ENCODE data around the gene DRG1.
"Not testable (repeated sequence)": the region's sequence is repeated elsewhere in the genome, so short reads cannot be mapped to it uniquely, and the experiment has no call there.

The DRG1 gene, protein sequence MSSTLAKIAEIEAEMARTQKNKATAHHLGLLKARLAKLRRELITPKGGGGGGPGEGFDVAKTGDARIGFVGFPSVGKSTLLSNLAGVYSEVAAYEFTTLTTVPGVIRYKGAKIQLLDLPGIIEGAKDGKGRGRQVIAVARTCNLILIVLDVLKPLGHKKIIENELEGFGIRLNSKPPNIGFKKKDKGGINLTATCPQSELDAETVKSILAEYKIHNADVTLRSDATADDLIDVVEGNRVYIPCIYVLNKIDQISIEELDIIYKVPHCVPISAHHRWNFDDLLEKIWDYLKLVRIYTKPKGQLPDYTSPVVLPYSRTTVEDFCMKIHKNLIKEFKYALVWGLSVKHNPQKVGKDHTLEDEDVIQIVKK

DNA sequence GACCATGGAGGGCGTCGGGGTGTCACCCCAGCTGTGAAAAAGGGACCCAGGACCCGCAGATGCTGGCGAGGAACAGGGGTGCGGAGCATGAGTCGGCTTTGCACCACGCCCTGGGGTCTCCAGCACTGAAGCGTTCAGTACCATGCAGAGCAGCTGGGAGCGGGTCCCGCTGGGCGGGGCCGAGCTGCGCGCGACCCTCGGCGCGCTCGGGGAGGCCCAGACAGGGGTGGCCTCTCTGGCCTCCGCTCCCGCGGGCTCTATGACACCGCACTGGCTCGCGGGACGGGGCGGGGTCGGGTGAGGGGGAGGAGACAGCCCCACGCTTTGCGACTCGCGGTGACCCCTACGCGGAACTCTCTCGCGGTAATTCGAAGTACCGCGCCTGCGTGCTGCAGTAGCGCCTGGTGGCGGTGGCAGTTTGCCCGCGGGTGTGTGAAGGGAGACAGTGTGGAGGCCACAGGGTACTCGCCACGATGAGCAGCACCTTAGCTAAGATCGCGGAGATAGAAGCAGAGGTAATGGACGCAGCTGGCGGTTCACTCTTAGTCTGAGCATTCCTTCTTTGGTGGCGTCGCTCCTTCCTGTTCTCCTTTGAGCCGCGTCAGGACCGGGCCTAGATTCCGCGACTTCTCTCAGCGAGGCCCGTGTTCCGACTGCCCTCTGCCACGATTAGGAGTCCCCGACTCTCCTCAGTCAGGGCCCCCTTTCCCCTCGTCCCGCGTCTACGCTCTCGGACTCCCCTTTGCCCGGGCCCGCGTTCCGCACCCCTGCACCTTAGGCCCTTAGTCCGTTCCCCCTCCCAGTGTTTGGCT is at the start of gene DRG1:
TSS of gene DRG1 (plus strand) at position 394 of the 812 bp plus-strand sequence. CDS start at position 474, 80 bp downstream.
- DNase-seq: peak; percentile 98

DNA sequence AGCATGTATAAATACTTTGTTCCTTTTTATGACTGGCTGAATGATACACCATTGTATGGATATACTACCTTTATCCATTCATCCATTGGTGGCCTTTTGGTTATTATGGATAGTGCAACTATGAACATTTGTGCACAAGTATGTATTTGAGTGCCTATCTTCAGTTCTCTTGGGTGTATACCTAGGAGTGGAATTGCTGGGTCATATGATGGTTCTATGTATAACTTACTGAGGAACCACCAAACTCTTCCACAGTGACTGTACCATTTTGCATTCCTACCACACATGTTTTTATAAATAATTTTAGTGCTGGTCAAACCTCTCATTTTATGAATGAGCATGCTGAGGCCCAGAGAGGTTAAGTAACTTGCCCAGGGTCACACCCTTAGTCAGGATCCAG is 49.4 kb upstream of the DRG1 start:
- no peak for DNase-seq

DNA sequence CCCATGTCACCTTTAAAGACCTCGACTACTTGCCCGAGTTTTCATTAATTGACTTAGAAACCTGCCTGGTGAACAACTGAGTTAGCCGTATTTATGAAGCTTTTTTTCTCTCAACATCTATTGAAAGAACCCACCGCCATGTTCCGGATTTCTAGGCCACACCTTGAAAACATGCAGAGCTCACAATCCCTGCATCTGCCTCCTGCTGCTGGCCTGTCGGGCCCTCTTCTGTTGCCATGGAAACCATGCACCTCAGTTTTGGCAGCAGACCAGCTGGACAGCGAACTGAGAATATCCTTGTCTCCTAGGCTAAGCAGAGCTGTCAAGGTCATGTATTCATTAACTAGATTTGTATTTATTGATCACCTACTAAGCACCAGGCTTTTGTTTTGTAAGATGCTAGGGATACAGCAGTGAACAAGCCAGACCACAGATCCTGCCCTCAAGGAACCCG is 49.0 kb upstream of the DRG1 start:
- no peak for DNase-seq

DNA sequence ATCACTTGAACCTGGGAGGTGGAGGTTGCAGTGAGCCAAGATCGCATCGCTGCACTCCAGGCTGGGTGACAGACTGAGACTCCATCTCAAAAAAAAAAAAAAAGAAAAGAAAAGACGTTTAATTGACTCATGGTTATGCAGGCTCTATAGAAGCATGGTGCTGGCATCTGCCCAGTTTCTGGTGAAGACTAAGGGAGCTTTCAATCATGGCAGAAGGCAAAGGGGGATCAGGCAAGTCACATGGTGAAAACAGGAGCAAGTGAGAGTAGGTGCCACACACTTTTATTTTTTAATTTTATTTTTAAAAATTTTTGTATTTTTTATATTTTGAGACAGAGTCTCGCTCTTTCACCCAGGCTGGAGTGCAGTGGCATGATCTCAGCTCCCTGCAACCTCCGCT is 44.9 kb upstream of the DRG1 start:
- no peak for DNase-seq

DNA sequence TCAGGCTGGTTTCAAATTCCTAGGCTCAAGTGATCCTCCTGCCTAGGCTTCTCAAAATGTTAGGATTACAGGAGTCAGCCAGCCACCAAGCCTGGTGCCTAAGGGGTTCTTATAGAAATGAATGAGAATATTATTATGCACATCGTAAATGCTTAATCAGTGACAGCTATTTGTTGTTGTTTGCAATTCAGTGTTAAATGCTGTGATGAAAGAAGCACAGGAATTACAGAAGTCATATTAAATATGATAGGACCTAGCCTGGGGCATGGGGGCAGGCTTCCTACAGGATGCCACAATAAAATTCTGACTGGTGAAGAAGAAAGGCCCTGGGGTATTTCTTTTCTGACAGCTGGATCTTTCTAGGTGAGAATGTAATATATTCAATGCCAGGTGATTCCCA is 39.4 kb upstream of the DRG1 start:
- DNase-seq: no peak

DNA sequence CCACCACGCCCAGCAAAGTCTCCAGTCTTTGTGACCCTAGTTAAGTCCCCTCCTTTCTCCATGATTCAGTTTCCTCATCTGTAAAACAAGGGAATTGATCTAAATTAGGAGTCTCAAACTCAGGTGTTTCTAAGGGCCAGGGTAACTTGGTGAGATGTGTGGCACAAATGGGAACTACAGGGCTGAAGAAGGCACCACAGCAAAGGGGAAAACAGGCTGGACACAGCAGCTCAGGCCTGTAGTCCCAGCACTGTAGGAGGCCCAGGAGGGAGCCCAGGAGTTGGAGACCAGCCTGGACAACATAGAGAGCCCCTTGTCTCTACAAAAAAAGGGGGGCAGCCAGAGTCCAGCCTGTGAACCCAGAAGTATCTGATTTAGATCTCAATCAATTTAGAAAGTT is 37.7 kb upstream of the DRG1 start:
- no peak for DNase-seq

DNA sequence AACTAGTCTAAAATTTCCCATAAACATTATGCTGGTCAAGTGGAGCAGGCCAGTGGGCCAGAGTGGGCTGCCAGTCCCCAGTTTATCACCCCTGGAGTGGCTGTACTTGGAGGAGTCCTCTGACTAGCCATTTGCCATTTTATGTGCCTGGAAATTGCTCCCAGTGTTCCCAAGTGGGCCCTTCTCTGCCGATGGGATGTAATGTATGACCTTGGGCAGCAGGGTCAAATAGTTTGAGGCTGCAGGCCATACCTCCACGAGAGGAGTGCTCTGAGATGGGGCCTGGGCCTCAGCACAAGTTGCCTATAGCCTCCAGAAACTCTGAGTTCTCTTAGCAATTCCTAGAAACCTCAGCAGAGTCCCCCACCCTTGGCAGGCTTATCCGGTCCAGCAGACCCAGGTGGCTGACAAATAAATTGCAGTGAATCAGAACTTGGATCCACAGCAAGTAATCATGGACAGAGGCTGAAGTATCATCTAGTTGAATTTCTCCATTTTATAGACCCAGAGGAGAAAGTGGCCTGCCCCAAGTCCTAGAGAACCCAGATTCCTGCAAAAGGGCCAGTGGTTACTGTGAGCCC is 35.4 kb upstream of the DRG1 start:
- no peak for DNase-seq

DNA sequence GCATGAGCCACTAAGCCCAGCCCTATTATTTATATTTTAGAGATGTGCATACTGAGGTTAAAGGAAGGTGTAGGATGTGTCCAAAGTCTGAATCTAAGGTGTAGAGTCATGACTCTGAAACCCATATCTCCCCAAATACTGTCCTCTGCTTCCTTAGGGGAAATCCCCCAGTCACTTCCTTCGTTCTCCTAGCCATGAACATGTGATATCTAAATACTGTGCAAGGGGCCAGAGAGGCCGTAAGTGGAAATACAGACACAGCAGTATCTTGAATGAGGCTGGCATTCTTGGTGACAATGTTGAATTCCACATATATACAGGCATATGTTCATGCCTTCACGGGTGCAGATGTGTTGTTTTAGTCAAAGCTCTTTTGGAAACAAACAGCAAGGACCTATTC is 32.0 kb upstream of the DRG1 start:
- no peak for DNase-seq

DNA sequence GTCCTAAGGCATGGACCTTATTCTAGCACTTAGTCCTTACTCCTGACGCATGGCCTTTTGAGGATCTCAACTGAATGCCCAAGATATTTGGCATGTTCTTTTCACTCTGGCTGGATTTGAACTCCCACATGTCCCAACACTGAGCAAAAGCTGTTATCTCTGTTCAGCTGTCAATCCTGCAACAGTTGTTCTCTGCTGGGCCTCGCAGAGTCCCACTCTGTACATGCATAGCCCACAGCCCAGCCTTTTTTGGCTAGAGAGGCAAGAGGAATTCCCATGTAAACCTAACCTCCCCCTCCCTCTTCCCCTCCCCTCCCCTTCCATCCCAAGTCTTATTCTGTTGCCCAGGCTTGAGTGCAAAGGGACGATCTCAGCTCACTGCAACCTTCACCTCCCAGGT is 21.8 kb upstream of the DRG1 start:
- DNase-seq: no peak

DNA sequence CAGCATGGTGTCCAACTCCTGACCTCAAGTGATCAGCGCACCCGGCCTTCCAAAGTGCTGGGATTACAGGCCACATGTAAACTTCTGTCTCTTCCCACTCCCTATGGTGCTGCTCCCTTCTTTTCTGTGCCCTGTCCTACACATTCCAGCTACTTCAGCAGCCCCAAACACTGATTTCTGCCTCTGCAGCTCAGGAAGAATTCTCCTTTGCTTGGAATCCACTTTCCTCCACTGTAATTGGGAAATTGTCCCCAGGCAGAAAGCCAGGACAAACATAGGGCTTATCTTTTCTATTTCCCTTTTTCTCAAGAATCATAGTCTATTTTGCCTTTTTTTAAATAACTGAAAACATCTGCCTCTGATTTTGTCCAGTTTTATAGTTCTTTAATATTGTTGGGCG is 21.3 kb upstream of the DRG1 start:
- DNase-seq: no peak

DNA sequence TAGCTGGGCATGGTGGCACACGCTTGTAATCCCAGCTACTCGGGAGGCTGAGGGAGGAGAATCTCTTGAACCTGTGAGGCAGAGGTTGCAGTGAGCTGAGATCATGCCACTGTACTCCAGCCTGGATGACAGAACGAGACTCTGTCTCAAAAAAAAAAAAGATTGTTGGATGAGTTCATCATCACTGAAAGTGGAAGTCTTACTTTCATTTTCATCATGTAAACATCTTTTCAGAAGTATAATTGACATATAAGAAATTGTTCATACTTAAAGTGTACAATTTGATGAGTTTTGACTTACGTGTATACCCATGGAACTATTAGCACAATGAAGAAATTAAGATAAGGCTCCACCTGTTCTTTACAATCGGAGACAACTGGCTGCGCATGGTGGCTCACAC is 20.8 kb upstream of the DRG1 start:
- not testable (repeated sequence) for DNase-seq

DNA sequence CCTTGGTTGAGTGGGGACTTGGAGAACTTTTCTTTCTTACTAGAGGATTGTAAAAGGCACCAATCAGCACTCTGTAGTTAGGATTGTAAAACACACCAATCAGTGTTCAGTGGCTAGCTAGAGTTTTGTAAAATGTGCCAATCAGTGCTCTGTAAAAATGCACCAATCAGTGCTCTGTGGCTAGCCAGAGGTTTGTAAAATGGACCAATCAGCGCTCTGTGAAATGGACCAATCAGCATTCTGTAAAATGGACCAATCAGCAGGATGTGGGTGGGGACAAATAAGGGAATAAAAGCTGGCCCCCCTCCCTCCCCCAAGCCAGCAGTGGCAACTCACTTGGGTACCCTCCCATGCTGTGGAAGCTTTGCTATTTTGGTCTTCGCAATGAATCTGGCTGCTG is 5.5 kb upstream of the DRG1 start:
- no peak for DNase-seq

DNA sequence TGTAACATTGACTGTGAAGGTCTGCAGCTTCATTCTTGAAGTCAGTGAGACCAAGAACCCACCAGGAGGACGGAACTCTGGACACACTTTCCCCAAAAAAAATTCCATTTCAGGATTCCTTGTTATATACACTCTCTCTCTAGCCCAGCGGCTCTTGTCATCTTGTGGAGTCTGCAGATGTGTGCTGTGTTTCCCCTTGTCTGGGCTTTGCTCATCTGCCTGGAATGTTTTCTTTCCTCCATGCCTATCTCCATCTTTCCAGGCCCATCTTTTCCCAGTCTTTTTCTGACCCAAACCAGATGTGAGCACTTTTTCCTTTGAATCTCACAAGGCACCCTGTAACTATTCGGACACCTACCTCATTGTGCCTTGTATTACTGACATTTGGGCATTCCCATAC is 5.1 kb upstream of the DRG1 start:
- DNase-seq: no peak

DNA sequence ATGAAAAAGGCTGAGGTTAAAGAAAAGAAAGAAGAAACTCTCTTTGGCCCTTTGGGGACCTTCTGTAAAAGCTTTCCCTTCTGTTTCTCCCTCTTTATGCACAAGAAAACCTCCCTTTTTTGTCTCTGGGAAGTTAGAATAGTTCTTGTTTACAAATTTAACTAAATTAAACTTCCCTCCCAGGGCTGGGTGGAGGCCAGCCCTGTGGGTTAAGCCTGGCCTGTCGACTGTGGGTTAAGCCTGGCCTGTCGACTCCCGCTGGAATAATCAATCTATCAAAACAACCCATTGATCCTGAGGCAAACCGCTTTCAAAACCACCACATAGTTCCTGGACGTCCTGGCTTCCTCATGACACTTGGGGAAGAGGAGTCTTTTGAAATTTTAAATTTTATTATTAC is 1.2 kb upstream of the DRG1 start:
- DNase-seq: no peak

DNA sequence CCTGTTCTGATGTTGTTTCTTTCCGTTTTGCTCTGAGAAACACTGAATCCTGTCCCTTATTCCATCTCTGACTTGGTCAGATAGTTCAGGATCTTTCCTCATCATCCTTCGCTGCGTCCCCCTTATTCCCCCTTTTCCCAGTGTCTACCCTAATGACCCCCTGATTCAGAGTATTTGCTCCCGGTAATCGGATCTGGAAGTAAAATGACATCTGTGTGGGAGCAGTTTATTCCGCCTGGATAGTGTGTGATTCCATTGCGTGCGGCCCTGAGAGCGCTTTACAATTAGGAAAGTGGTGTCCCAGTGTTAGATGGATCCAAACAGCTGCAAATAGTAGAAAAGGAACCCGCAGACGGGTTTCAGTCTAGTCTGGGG is 606 bp downstream of the DRG1 start:
- DNase-seq: no peak

DNA sequence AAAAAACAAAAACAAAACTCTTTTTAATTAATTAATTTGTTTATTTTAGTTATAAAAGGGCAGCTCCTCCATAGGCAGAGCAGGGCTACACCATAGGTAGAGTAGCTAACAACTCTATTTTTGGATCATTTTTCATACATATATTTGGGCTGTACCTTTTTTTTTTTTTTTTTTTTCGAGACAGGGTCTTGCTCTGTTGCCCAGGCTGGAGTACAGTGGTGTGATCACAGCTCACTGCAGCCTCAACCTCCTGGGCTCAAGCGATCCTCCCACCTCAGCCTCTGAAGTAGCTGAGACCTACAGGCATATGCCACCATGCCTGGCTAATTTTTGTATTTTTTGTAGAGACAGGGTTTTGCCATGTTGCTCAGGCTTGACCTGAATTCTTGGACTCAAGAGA is 2.9 kb downstream of the DRG1 start:
- not testable (repeated sequence) for DNase-seq

DNA sequence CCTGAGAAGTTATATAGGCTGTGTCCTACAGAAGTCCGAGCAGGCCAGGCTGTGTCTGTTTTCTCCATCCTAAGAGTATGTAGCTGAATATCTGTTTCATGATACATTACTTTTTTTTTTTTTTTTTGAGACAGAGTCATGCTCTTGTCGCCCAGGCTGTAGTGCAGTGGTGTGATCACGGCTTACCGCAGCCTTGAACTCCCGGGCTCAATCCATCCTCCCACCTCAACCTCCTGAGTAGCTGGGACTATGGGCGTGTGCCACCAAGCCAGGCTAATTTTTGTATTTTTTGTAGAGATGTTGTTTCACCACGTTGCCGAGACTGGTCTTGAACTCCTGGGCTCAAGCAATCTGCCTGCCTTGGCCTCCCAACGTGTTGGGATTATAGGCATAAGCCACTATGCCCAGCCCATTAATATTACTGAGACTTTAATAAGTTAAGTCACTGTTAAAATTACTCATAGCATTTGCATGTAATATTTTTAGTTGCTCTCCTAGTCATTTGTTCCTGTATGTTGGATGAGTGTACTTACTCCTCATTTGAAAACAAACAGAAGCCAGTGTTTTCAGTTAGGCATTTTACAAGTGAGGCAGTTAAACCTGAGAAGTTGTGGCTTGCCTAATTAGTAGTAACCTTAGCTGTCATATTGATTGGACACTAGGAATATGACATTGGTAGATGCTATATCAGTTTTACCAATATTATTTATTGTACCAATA is 26.1 kb downstream of the DRG1 start:
- no peak for DNase-seq

DNA sequence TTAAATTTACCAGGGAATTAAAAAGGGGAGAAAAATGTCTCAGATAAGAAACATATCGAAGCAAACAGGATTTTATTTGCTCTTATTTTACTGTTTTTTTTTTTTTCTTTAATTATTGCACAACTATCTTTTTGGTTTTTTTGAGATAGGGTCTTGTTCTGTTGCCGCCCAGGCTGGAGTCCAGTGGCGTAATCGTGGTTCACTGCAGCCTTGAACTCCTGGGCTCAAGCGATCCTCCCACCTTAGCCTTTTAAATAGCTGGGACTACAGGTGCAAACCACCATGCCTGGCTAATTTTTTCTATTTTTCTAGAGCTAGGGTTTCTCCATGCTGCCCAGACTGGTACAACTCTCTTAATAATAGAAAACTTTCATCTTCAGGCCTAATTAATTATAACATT is 32.5 kb downstream of the DRG1 start:
- DNase-seq: no peak

DNA sequence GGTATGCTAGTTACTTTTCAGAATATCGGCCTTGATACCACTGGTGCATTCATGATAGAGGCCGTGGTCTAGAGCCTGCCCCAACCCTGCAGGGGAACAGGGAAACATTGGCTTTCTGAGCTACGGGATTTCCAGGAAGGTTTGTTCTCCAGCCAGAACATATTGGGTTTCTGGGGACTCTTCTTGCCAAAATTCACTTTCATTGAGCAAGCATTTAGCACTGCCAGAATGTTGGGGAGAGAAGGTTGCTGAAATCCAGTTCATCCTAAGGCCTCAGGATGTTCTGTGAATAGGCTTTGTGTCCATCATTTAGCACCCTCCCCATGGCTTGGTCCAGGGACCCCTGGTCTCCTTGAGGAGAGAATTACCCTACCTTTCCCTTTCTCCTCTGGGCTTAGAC is 36.7 kb downstream of the DRG1 start:
- no peak for DNase-seq

DNA sequence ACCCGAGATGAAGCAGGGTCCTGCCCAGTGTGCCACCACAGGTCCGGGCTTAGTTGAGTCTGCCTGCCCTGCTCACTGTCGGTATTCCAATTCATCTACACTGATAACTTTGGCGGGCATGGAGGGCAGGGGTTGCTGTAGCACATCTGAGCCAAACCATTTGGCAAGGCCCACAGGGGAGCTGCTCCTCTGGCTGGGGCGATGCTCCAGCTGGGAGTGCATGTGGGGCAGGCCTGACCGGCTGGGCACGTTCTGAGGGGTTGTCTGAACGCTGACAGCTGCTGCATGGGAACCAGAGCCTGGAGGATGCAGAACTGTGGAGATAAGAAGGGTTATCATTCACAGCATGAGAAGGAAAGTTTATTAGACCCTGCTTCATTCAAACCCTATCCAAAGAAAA is 40.4 kb downstream of the DRG1 start:
- DNase-seq: no peak

DNA sequence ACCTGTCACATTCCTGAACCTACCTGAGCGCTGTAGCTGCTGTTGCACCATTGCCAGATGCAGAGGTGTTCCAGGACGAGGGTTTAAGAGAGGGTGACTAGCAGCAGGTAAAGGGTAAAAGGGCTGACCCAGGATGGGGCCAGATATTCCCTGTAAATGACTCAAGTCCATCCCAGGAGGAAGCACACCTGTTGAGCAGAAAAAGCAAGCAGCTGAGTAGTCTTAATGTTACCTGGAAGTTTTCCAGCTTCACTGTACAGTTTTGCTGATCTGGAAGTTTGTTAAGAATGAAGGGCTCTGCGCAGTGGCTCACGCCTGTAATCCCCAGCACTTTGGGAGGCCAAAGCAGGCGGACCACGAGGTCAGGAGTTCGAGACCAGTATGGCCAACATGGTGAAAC is 41.3 kb downstream of the DRG1 start:
- DNase-seq: no peak

DNA sequence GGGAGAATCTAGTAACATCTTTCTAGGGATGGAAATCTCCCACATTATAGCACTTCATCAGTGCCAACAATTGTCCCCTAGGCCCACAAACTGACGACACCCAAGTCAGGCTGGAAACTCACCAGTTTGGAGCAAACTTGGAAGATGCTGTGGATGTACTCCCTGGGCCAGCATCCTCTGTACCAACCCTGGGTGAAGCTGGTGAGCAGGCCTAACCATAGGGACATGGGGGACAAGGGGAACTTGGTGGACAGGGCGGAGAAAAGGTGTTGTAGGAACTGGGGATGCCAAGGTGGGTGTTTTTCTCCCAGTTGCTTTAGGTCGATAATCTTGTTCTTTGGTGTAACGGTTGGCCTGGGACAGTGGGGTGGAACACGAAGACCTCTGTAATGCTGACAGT is 42.2 kb downstream of the DRG1 start:
- no peak for DNase-seq

DNA sequence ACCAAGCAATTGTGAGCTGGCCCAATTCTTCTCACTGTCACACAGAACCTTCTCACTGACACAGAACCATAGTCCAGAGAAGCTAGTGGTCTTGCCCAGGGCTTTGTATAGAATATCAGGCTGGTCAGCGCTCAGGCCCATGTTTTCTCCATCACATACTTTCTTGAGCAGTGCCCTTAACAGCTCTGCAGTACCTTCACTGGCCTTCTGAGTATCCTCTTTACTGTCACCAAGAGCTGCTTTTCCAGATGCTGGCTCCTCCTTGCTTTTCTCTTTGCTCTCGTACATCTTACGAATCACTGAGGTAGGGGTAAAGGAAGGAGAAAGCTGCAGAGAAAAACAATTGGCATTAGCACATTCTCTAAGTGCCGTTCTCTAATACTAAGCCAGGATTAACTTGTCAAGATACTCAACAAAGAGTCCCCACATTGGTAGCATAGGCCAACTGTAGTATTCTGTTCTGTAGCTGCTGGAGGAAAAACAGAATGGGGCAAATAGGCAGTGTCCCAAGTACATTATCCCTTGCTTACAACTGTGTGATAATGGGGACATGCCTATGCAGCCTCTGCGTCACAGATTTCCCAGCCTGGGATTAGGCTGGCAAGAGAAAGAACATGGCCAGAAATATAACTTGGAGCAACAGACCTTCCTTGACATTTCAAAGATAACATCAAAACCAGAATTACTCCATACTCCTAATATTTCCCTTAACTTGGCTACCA is 43.5 kb downstream of the DRG1 start:
- DNase-seq: no peak
